GM18526 (cell line): Measurements from ENCODE around the gene SPSB1.

Experiments used
- POLR2A ChIP-seq: IDR thresholded peaks from 3 replicates; pipeline ENCODE4 v1.6.1; 2011; ENCODE audit not compliant: insufficient read length; ENCODE audit errors: extremely low read depth

Gene SPSB1

DNA sequence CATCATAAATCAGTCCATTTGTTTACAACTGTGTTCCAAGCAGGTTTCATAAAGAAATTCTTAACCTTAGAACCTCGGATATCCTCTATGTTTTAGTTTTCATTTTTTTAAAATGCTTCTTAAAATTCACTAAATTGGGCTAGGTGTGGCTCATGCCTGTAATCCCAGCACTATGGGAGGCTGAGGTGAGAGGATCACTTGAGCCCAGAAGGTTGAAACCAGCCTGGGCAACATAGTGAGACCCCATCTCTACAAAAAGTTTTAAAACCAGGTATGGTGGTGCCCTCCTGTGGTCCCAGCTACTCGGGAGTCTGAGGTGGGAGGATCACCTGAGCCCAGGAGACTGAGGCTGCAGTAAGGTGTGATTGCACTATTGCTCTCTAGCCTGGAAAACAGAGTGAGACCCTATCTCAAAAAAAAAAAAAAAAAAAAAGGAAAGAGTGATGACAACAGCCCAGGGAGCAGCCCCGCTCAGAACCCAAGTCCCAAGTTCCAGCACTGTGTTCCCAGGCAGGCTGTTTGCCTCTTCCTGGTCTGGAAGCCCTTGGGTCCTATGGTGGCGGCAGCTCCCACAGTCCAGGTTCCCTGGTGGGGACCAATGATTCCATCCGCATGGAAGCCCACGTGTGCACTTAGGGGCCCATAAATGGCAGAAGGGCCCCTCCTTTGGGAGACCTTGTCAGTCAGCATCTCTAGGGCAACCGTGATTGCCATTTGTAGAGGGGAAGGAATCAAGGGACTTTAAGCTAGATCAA, 24.7 kb upstream of the SPSB1 start:
- no peak for TF ChIP-seq POLR2A

DNA sequence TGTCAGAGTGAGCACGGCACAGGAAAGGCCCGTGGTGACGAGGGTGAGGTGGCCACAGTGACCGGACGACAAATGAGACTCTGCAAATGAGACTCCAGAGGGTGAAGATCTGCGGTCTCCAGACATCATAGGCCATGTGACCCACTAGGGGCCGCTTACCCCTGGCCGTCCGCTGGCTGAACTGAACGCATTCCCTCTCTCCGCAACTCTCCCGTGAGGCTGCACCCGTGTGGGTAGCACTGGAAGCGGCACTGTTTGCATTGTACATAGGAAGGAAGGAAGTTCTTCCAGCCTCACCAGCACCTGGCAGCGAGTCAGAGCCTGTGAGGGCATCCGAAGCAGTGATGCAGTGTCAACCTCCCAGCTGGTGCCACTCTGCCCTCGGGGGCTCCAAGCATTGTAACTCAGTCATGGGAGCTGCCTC, 23.6 kb upstream of the SPSB1 start:
- TF ChIP-seq POLR2A: no peak

DNA sequence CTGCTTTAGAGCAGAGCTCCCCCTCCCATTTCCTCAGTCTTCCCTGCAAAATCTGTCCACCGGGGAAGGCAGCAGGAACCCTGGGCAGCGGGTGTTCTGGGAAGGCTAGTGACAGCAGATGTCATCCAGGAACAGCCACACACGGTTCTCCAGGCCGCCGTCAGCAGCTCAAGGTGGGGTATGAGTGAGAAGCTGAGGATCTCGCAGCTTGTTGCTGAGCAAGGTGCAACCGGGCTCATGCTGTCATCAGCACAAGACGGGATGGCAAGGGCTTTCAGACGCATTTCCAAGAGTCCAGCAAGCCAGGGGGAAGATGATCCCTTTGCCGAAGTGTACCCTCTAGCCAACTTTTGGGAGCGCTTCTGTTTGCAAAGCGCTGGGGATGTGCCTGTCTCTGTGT, 23.0 kb upstream of the SPSB1 start:
- TF ChIP-seq POLR2A: no peak

DNA sequence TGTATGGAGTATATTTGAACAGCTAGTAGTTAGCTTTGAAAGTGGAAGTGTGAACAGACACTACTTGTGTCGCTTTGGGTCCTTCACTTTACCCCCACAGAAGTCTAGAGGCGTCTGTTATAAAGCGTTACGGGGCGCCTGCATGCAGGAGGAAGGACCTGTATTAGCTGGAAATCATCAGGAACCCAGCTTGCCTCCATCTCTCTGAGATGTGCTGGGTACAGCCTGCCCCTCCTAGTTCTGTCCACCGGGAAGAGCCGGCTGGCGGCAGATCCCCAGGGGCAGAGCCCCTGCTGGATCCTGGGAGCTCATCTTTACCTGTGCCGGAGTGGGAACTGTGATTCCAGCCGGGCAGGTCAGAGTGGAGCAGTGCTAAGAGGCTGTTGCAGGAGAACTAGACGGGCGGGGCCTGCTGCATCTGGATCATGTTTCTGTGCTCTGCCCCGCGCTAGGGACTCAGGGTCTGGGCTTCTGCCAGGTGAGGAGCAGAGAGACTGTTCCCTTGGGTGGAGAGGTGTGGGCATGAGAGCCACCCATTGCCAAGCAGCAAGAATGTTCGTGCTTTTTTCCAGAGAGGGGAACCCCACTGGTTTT, 22.3 kb upstream of the SPSB1 start:
- no peak for TF ChIP-seq POLR2A

DNA sequence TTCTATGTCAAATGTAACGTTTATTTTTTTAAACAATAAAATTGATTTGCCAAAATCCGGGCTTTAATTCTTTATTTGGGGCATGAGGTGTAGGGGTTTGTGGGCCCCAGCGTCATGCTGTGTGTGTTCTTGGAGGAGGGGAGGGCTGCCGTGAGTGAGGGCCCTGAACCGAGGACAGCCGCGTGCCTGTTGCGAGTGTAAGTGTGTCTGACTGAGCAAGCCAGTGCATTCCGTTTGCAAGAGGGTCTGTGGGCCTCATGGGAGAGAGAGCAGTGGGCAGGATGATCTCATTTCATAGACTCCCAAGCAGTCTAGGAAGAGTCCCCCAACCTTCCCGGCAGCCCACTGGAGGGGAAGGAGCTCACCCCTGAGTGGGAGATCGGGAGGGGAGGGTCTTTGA, 21.4 kb upstream of the SPSB1 start:
- TF ChIP-seq POLR2A: no peak

DNA sequence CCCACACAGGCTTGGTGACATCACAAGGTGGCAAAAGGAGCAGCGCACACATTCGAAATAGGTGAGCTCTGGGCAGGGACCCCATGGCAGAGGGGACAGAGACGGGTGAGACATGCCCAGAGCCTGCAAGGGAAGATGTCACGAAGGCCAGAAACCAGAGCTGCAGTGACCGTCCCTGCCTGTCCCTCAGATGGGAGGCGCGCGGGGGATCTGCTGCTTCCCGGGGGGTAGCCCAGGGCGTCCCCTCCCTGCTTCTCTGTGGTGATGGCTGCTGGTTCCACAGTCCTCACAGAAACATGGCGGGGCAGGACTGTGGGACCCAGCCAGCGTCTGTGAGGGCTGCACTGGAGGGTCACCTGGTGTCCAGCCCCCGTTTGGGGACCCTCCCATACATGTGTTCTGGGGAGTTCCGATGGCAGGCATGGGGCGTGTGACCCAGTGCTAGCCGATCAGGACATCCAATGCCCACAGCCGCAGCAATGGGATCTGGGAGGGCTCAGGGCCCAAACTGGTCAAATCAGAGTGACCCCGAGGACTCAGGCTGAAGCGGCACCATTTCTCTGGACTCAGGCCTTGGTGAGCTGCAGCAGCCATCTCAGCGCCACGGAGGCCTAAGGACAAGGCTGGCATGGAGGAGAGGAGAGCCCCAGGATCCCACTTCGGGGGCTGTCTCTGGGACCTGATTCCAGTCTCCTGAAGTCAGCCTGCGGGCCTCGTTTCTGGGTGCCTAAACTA, 20.7 kb upstream of the SPSB1 start:
- TF ChIP-seq POLR2A: no peak

DNA sequence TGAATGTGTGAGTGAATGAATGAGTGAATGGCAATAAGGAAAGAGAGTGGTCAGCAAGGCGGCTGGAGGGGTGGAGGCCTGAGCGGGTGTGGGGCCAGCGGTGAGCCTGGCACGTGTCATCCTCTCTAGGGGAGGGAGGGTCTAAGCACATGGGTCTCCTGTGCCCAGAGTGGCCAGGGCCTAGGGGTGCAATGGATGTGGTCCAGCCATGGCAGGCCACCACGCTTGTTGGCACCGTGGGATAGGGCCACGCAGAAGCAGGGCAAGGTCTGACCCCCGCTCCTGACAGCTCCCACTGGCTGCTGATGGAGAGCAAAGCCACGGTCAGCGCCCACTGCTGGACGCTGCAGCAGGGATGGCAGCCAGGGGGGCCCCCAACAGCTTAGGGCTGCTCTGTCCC, 19.5 kb upstream of the SPSB1 start:
- no peak for TF ChIP-seq POLR2A

DNA sequence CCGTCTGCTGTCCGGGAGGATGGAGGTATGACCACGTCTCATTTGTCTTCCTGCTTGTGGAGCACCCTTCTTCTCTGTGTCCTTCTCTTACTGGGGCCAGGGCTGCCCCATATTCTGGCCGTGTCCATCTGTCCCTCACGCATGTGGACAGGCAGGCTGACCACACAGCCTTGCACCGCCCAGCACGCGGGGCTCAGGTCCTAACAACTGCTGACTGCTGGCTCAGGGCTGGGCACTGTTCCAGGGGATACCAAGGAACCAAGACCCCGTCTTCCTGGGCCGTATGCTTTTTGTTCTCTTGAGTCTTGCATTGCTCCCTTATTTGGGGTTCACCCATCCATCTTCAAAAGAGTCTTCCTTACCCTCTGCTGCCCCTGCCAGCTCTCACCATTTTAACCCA, 17.5 kb upstream of the SPSB1 start:
- TF ChIP-seq POLR2A: no peak

DNA sequence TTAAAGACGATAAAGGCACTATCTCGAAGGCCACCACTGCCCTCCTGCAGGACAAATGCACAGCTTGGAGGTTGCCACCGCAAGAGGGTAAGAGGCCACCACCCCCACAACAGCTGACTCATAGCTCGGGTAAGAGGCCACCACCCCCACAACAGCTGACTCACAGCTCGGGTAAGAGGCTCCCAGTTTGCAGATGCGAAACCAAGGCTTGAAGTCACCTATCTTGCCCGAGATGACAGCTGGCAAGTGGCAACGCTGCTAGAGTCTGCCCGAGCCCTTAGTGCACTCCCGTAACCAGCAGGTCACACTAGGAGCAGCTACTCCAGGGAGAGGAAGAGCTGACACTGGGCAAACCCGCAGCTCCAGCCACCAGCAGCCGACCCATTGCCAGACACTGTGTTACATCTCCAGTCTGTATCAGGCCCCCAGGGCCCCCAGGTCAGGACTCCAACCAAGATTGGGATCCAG, 17.1 kb upstream of the SPSB1 start:
- TF ChIP-seq POLR2A: no peak

DNA sequence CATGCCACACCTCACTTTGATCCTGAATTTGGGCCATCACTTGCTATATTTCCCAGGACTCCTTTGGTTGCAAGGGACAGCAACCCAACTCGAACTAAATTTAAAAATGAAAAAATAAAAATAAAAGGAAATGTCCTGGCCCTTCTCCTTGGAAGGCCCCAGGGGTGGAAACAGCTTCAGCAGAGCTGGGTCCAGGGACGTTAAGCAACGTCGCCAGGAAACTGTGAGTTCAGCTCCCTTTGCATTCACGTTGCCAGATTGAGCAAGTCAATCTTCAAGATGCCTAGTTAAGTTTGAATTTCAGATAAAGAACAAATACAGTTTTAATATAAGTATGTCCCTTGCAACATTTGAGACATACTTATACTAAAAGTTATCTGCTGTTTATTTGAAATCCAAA, 14.6 kb upstream of the SPSB1 start:
- no peak for TF ChIP-seq POLR2A

DNA sequence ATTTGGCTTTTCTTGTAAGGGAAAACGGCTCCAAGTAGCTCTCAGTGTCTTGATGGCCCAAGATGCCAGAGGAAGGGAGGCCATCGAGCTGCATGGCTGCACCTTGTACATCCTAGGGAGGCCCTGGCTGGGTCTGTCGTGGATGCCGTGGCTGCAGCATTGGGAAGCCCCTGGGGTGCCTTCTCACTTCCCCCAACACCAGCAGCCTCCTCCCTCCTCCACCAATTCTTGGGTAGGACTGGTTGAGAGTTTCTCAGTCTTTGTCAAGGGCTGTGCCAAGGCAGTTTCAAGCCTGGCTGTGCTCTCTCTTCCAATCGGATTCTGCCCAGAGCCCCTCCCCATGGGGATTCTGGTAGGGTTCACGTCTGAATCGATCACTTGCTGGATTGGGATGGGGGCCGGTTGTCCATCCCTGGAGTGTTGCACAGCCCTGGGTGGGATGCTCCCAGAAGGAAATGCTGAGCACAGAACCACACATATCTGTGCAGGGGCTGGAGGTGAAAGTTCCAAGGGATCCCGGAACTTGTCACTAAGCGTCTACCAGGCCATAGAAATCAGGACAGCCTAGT, 14.0 kb upstream of the SPSB1 start:
- no peak for TF ChIP-seq POLR2A

DNA sequence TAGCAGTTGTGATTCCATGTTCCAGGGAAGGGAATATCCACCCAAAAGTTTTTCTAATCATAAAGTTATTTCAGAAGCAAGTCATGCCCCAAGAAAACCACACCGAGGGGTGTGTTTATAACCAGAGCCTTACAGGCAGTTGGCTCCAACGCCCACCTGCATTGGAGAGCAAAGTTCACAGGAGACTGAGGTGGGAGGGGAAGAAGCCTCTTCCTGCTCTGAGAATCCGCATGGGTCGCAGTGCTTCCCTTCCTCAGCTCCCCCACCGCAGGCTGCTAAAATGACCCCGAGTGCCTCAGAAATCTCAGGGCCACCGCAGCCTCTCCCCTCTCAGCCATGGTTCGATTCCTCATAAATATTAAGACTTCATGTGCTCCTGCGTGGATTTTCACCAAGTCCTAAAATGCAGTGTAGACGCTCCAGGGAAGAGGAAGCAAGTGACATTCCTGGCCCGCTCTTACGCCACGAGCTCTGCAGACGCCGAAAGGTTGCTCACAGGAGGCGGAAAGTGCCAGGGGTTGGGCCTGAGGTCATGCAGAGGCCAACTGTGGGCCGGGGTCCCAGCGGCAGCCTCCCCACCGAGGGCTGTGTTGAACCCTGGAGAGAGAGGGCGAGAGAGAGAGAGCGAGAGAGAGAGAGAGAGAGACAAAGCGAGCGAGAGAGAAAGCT, 13.4 kb upstream of the SPSB1 start:
- no peak for TF ChIP-seq POLR2A

DNA sequence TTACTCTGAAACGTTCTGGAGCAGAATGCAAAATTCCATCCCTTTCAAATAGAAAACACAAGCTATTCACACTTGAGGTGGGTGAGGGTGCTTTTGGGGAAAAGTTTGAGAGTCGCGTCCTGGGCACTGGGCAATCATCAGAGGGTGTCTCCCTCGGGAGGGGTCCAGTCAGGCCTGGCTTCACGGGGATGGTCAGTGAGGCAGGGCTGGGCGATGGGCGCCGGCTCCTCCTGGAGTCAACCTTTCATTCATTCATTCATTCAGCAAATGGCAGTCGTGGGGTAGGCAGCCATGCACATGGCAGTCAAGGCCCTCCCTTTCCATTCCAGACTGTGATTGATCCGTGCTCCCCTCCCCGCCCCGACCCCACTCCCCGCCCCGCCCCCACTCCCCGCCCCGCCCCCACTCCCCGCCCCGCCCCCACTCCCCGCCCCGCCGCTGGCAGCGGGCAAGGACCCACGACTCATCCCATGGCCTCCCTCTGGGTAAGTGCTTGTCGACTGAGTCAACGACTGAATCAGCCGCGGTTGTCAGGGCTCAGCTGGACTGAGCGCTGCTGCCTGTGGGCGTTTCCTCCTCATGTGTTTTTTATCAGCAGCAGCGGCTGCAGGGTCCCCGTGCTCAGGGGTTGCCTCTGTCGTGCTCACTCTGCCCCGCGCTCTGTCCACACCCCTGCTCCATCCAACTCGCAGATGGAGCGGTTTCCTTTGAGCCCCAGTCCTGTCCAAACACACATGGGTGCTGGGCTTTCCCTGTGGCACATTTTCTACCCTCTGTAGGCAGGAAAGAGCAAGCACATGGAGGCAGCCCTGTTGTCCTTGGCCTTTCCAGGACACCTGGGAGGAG, 12.5 kb upstream of the SPSB1 start:
- TF ChIP-seq POLR2A: no peak

DNA sequence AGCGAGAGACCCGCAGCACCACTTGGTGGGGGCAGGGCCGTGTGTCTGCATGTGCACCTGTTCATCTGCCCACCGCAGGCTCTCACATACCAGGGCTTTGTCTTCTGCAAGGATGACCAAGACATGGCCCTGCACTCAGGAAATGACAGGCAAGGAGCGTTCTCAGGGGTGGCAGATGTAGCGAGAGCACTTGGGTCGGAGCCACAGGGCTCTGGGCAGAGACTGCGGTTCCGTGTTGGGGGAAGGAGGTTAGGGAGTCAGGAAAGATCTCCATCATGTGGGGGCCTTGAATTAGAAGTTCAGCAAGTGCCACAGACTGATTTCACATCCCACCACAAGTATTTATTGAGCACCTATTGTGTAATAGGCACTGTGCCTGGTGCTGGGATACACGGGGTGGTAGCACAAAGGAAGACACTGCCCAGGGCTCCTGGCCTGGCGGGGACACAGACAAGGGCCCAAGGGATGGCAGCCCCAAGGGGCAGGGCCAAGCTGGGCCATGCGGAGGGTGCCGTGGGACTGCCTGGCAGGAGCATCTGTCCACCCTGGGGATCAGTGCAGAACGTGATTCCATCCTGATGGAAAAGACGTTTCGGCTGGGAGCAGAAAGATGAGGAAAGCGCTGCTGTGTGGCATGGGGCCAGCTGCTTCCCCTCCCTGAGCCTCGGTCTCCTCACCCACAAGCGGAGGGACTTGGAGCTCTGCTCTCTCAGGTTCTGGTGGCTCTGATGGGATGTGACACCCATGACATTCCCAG, 11.4 kb upstream of the SPSB1 start:
- TF ChIP-seq POLR2A: no peak
